Adrenal gland (tissue), 12 donors: ENCODE results near the gene CEMIP2. TPM values are rescaled to one million over a fixed set of nuclear protein-coding genes. Genes with fewer than 3 reads are reported as not detected.

Experiments used
- DNase-seq, 7 donors: peaks; one replicate each; pipeline ENCODE4 v3.0.0-alpha.2; 2019 to 2020
- H3K27ac ChIP-seq, 5 donors: fragments of 200-600 bp; sonication (generic) in 4 of 5; 1 replicate in 3 of 5; 2 replicates in 2 of 5; pipeline versions ENCODE4 v1.5.1 to v1.8.0; 2016 to 2020; ENCODE audit warnings: mild to moderate bottlenecking in 1 of 5
- H3K27me3 ChIP-seq: fragments of 200-600 bp; 2 replicates; pipeline ENCODE4 v1.8.0; 2021
- H3K36me3 ChIP-seq, 2 donors: fragments of 200-600 bp; replicated peaks in 1 of 2; 1 replicate in 1 of 2; 2 replicates in 1 of 2; pipeline versions ENCODE4 v1.5.1 to v1.8.0; 2018 to 2022
- H3K4me1 ChIP-seq, 2 donors: fragments of 200-600 bp; replicated peaks in 1 of 2; 1 replicate in 1 of 2; 2 replicates in 1 of 2; pipeline versions ENCODE4 v1.5.1 to v1.8.0; 2018 to 2021
- H3K4me3 ChIP-seq, 4 donors: fragments of 200-600 bp; sonication (generic) in 3 of 4; one replicate each; pipeline ENCODE4 v1.5.1; 2016 to 2018
- H3K9me3 ChIP-seq, 3 donors: fragments of 200-600 bp; sonication (generic) in 1 of 3; replicated peaks in 1 of 3; 1 replicate in 2 of 3; 2 replicates in 1 of 3; pipeline versions ENCODE4 v1.5.1 to v1.8.0; 2016 to 2021
- CTCF ChIP-seq, 6 experiments: fragments of 450-650 bp in 4 of 6; fragments of 200-600 bp in 2 of 6; sonication (generic) in 1 of 6; IDR thresholded peaks; 1 replicate in 5 of 6; 2 replicates in 1 of 6; pipeline versions ENCODE4 v1.5.1 to v1.8.0; 2016 to 2021; ENCODE audit warnings: antibody characterized with exemption in 6 of 6, mild to moderate bottlenecking in 2 of 6, moderate library complexity in 1 of 6
- POLR2A ChIP-seq, 2 donors: fragments of 450-650 bp; IDR thresholded peaks; one replicate each; pipeline ENCODE4 v1.6.1; 2017; ENCODE audit warnings: antibody characterized with exemption in 2 of 2, mild to moderate bottlenecking in 2 of 2, moderate library complexity in 1 of 2
- WGBS, 4 donors: extraction: QIAGEN DNeasy Blood & Tissue Kit in 2 of 4; methylation state at CpG; one replicate each; pipeline versions ENCODE4 v1.1.5 to v1.1.7; 2013 to 2017; 5-methylcytosine and 5-hydroxymethylcytosine counted together
- intact Hi-C, 2 donors: fragments of 100-400 bp; cut with DNase I; formaldehyde crosslinking; loops; one replicate each; pipeline versions ENCODE4 v1.14.1 to v1.15.0; 2022 to 2023
- polyA plus RNA-seq, 3 donors: library from polyadenylated mRNA; stranded (reverse); fragments of 200-250 nt in 2 of 3; fragments of 350-450 nt in 1 of 3; fragmentation: Illumina TruSeq in 1 of 3; extraction: RNeasy Lipid Tissue Mini Kit (QIAGEN cat#74804) in 1 of 3; gene quantifications; one replicate each; pipeline ENCODE4 v1.2.3, GENCODE V29; 2013 to 2014
- total RNA-seq, 9 donors: library from RNA; depleted of rRNA in 4 of 9; stranded (reverse); fragments of >200 nt in 4 of 9; fragments of 120-200 nt in 1 of 9; fragmentation: NEBNext Ultra II Directional in 1 of 9; extraction: Animal tissue kit (Norgen Biotek cat#: 25700) in 1 of 9; gene quantifications; one replicate each; pipeline versions ENCODE4 v1.1.0 to v1.2.4, GENCODE V29; 2013 to 2023
- donor health status: healthy with polysubstance abuse.
- donor health status: Bipolar disorder and iron deficiency.
- donor health status: DM: yes; HTN: yes; CAD: no.
- donor health status: DM: no; HTN: no; CAD: no.
- donor health status: DM: no; HTN: no; CAD: no.
- donor health status: DM: yes; HTN: yes; CAD: no.

The CEMIP2 gene
- total and polyA plus RNA-seq, 12 donors: 6.8 to 84.6 (median 24.0) TPM

- TF ChIP-seq CTCF (IDR thresholded peaks at IDR 0.05) (no peak), POLR2A (IDR thresholded peaks at IDR 0.05) (no peak)
- Histone ChIP-seq H3K27me3 (no peaks in the 10 kb centered on the region), H3K36me3 (no peaks in the 10 kb centered on the region), H3K4me1 (peaks cover 4 to 5% of the 10 kb centered on the region in 2 donors), H3K4me3 (no peak overlapping the region), H3K27ac (no peak overlapping the region), H3K9me3 (no peaks in the 10 kb centered on the region)
- WGBS, 4 donors: 57 to 86% (median 77%) methylated on average over 1 of the region's 1 CpG
- intact Hi-C loops: no loop called here
- no peak for DNase-seq
Observed at GRCh38 chr9:71675857-71676165, 92.5 kb downstream of the CEMIP2 start.

- no peak for TF ChIP-seq POLR2A (IDR thresholded peaks at IDR 0.05)
- no peak for TF ChIP-seq CTCF (IDR thresholded peaks at IDR 0.05)
- Histone ChIP-seq H3K27ac (no peak overlapping the region), H3K4me3 (no peak overlapping the region), H3K36me3 (no peaks in the 10 kb centered on the region), H3K27me3 (no peaks in the 10 kb centered on the region), H3K9me3 (no peaks in the 10 kb centered on the region), H3K4me1 (peaks cover 0 to 3% of the 10 kb centered on the region in 2 donors)
- 48 to 73% (median 63%) methylated on average over 2 to 3 of the region's 3 CpGs for WGBS, 4 donors
- intact Hi-C loops: no loop called here
- DNase-seq: no peak
Observed at GRCh38 chr9:71675105-71675856, 93.0 kb downstream of the CEMIP2 start.

GRCh38 chr9:71672573-71672972, 95.7 kb downstream of the CEMIP2 start:
- Histone ChIP-seq H3K36me3 (no peaks in the 10 kb centered on the region), H3K27ac (no peak overlapping the region), H3K9me3 (no peaks in the 10 kb centered on the region), H3K27me3 (no peaks in the 10 kb centered on the region), H3K4me3 (no peak overlapping the region), H3K4me1 (no peaks in the 10 kb centered on the region)
- intact Hi-C loops: no loop called here
- DNase-seq: no peak
- 68 to 93% (median 84%) methylated on average over 1 of the region's 1 CpG for WGBS, 4 donors
- TF ChIP-seq POLR2A (IDR thresholded peaks at IDR 0.05) (no peak), CTCF (IDR thresholded peaks at IDR 0.05) (no peak)

- no peak overlapping the region for H3K4me3 ChIP-seq
- H3K36me3 ChIP-seq: no peaks in the 10 kb centered on the region
- intact Hi-C loops: no loop called here
Observed at GRCh38 chr9:71671289-71671688, 97.0 kb downstream of the CEMIP2 start.

More at GRCh38 chr9:71671289-71671688, 97.0 kb downstream of the CEMIP2 start:
- Histone ChIP-seq H3K4me1 (no peaks in the 10 kb centered on the region), H3K27me3 (no peaks in the 10 kb centered on the region), H3K27ac (peak overlapping the region in 2 of 5 donors; percentile 2 to 33), H3K9me3 (no peaks in the 10 kb centered on the region)
- DNase-seq: no peak
- WGBS, 4 donors: 75 to 79% (median 76%) methylated on average over 3 of the region's 3 CpGs
- TF ChIP-seq POLR2A (IDR thresholded peaks at IDR 0.05) (no peak), CTCF (IDR thresholded peaks at IDR 0.05) (no peak)
